ENCODE data around the gene TAF1.
"Not testable (repeated sequence)": the region's sequence is repeated elsewhere in the genome, so short reads cannot be mapped to it uniquely, and the experiment has no call there.

Gene TAF1

GRCh38 chrX:71365875-71366673 lies at the start of gene TAF1:
Gene TAF1, plus strand, starts transcription at chrX:71366357. Its CDS starts 18 bp downstream, at chrX:71366375.
- DNase-seq (ENCODE audit: low read depth): peak; percentile 86

GRCh38 chrX:71316959-71317358 lies 49.2 kb upstream of the TAF1 start:
- not testable (repeated sequence) for DNase-seq (ENCODE audit: low read depth)

GRCh38 chrX:71320126-71320525 lies 46.0 kb upstream of the TAF1 start:
- no peak for DNase-seq (ENCODE audit: low read depth)

- DNase-seq (ENCODE audit: low read depth): no peak
Observed at GRCh38 chrX:71321731-71322130, 44.4 kb upstream of the TAF1 start.

- not testable (repeated sequence) for DNase-seq (ENCODE audit: low read depth)
Observed at GRCh38 chrX:71324452-71324851, 41.7 kb upstream of the TAF1 start.

- no peak for DNase-seq (ENCODE audit: low read depth)
Observed at GRCh38 chrX:71326394-71326793, 39.8 kb upstream of the TAF1 start.

- DNase-seq (ENCODE audit: low read depth): not testable (repeated sequence)
Observed at GRCh38 chrX:71349151-71349665, 16.9 kb upstream of the TAF1 start.

- DNase-seq (ENCODE audit: low read depth): not testable (repeated sequence)
Observed at GRCh38 chrX:71349867-71350266, 16.3 kb upstream of the TAF1 start.

GRCh38 chrX:71352439-71352838 lies 13.7 kb upstream of the TAF1 start:
- DNase-seq (ENCODE audit: low read depth): not testable (repeated sequence)

- DNase-seq (ENCODE audit: low read depth): no peak
Observed at GRCh38 chrX:71364221-71364620, 1.9 kb upstream of the TAF1 start.

GRCh38 chrX:71365356-71365874 lies 742 bp upstream of the TAF1 start:
- no peak for DNase-seq (ENCODE audit: low read depth)

- DNase-seq (ENCODE audit: low read depth): peak; percentile 4
Observed at GRCh38 chrX:71366674-71367256, 608 bp downstream of the TAF1 start.

- no peak for DNase-seq (ENCODE audit: low read depth)
Observed at GRCh38 chrX:71367396-71367795, 1.2 kb downstream of the TAF1 start.

- DNase-seq (ENCODE audit: low read depth): no peak
Observed at GRCh38 chrX:71372388-71372787, 6.2 kb downstream of the TAF1 start.

GRCh38 chrX:71378732-71379131 lies 12.6 kb downstream of the TAF1 start:
- no peak for DNase-seq (ENCODE audit: low read depth)

- not testable (repeated sequence) for DNase-seq (ENCODE audit: low read depth)
Observed at GRCh38 chrX:71391725-71392124, 25.6 kb downstream of the TAF1 start.

GRCh38 chrX:71393919-71394318 lies 27.8 kb downstream of the TAF1 start:
- no peak for DNase-seq (ENCODE audit: low read depth)

GRCh38 chrX:71396576-71396975 lies 30.4 kb downstream of the TAF1 start:
- no peak for DNase-seq (ENCODE audit: low read depth)

- no peak for DNase-seq (ENCODE audit: low read depth)
Observed at GRCh38 chrX:71400710-71401109, 34.6 kb downstream of the TAF1 start.

GRCh38 chrX:71416260-71416659 lies 50.1 kb downstream of the TAF1 start:
- DNase-seq (ENCODE audit: low read depth): not testable (repeated sequence)

GRCh38 chrX:71420686-71421085 lies 54.5 kb downstream of the TAF1 start:
- DNase-seq (ENCODE audit: low read depth): no peak

- no peak for DNase-seq (ENCODE audit: low read depth)
Observed at GRCh38 chrX:71432733-71433132, 66.6 kb downstream of the TAF1 start.

GRCh38 chrX:71438750-71439149 lies 72.6 kb downstream of the TAF1 start:
- no peak for DNase-seq (ENCODE audit: low read depth)

Measured in stimulated activated CD4-positive, alpha-beta T cell treated with anti-CD3 and anti-CD28 coated beads, Interleukin-2, amount 100 ng/mL, for 4 hours (primary cell).